HCT116 (cell line): Measurements from ENCODE around the gene EVC. TPM values are rescaled to one million over a fixed set of nuclear protein-coding genes. Genes with fewer than 3 reads are reported as not detected.

Experiments used
- ATAC-seq: fragments of 200-7000 bp; cut with Tn5 transposase; 2 replicates; pipeline ENCODE4 v1.9.1; 2020; ENCODE audit warnings: mild to moderate bottlenecking, moderate library complexity
- BruUV-seq: library from RNA; stranded (reverse); fragments of 400-500 nt; replicated peaks from 2 replicates; lab custom pipeline; 2021; lab: Mats Ljungman, UMichigan
- CTCF ChIA-PET: fragments of 300-600 bp; sonication (Branson Sonifier 250); formaldehyde crosslinking; loops from one replicate; lab custom pipeline; 2021; ENCODE audit warnings: antibody characterized with exemption; lab: Charles Lee
- POLR2A ChIA-PET: fragments of 300-600, 350-600 bp; sonication (Branson Sonifier 250); formaldehyde crosslinking; loops from one replicate; lab custom pipeline; 2021; ENCODE audit warnings: antibody characterized with exemption; lab: Charles Lee
- RAD21 ChIA-PET, 2 experiments: fragments of 300-600 bp; sonication (Branson Sonifier 250); formaldehyde crosslinking; loops; one replicate each; lab custom pipeline; 2023; ENCODE audit warnings: low total read pairs in 2 of 2; ENCODE audit not compliant: uncharacterized antibody in 2 of 2, unreplicated experiment in 2 of 2, low non-redundant PET in 1 of 2; lab: Charles Lee
- DNase-seq: peaks from one replicate; pipeline ENCODE4 v3.0.0-alpha.2; 2010; ENCODE audit warnings: low read depth, low spot score
- H2AFZ ChIP-seq: fragments of 200-600 bp; shearing (Covaris generic), sonication (generic); 2 replicates; pipeline ENCODE4 v1.6.1; 2017; ENCODE audit warnings: low read depth, mixed run types, mixed read lengths, antibody characterized with exemption, low read length; ENCODE audit not compliant: poor library complexity, severe bottlenecking
- H3K27ac ChIP-seq: 2 replicates; pipeline ENCODE4 v1.5.1; 2012; ENCODE audit warnings: low read depth, low read length
- H3K27me3 ChIP-seq: fragments of 200-600 bp; sonication (generic); 2 replicates; pipeline ENCODE4 v1.6.1; 2016; ENCODE audit warnings: mixed run types, low read length, mixed read lengths; ENCODE audit not compliant: insufficient read depth
- H3K36me3 ChIP-seq, 2 experiments: fragments of 200-500 bp in 1 of 2; fragments of 200-600 bp in 1 of 2; sonication (Bioruptor generic) in 1 of 2; sonication (generic) in 1 of 2; 2 replicates each; pipeline versions ENCODE4 v1.5.1 to v1.6.1; 2014 to 2016; ENCODE audit warnings: low read length in 2 of 2, inconsistent platforms in 1 of 2, mixed read lengths in 1 of 2, mixed run types in 1 of 2; ENCODE audit not compliant: insufficient read depth in 2 of 2, control insufficient read depth in 1 of 2
- H3K4me1 ChIP-seq, 2 experiments: fragments of 200-600 bp in 1 of 2; sonication (generic) in 1 of 2; 2 replicates each; pipeline versions ENCODE4 v1.5.1 to v1.6.1; 2012 to 2017; ENCODE audit warnings: low read length in 2 of 2, inconsistent platforms in 1 of 2, mild to moderate bottlenecking in 1 of 2, mixed read lengths in 1 of 2, mixed run types in 1 of 2, moderate library complexity in 1 of 2; ENCODE audit not compliant: insufficient read depth in 2 of 2, control insufficient read depth in 1 of 2
- H3K4me2 ChIP-seq: fragments of 200-600 bp; sonication (generic); 2 replicates; pipeline ENCODE4 v1.6.1; 2017; ENCODE audit warnings: mixed run types, low read length, mixed read lengths
- H3K4me3 ChIP-seq, 2 experiments: fragments of 200-600 bp in 1 of 2; sonication (generic) in 1 of 2; replicated peaks in 1 of 2; 2 replicates each; pipeline ENCODE4 v1.5.1; 2011 to 2016; ENCODE audit warnings: low read length in 2 of 2, control low read depth in 1 of 2, low read depth in 1 of 2, mild to moderate bottlenecking in 1 of 2, mixed read lengths in 1 of 2, mixed run types in 1 of 2
- H3K79me2 ChIP-seq: fragments of 200-600 bp; sonication (generic); 2 replicates; pipeline ENCODE4 v1.6.1; 2017; ENCODE audit warnings: mild to moderate bottlenecking, mixed run types, low read length, moderate library complexity, mixed read lengths; ENCODE audit not compliant: insufficient read depth
- H3K9ac ChIP-seq: fragments of 200-600 bp; sonication (generic); 2 replicates; pipeline ENCODE4 v1.6.1; 2016; ENCODE audit warnings: low read length, mixed read lengths
- H3K9me2 ChIP-seq: fragments of 200-600 bp; sonication (generic), shearing (Covaris generic); 2 replicates; pipeline ENCODE4 v1.6.1; 2017; ENCODE audit warnings: mixed run types, mild to moderate bottlenecking, moderate library complexity; ENCODE audit not compliant: insufficient read depth
- H3K9me3 ChIP-seq, 2 experiments: fragments of 200-500 bp in 1 of 2; fragments of 200-600 bp in 1 of 2; sonication (Bioruptor generic) in 1 of 2; sonication (generic) in 1 of 2; 2 replicates each; pipeline ENCODE4 v1.6.1; 2014 to 2017; ENCODE audit warnings: low read length in 2 of 2, mixed read lengths in 2 of 2, inconsistent platforms in 1 of 2, low read depth in 1 of 2, mild to moderate bottlenecking in 1 of 2, mixed run types in 1 of 2, moderate library complexity in 1 of 2; ENCODE audit not compliant: control insufficient read depth in 1 of 2, insufficient read depth in 1 of 2
- H4K20me1 ChIP-seq: fragments of 200-600 bp; sonication (generic), shearing (Covaris generic); 2 replicates; pipeline ENCODE4 v1.6.1; 2017; ENCODE audit warnings: mixed run types, mild to moderate bottlenecking, moderate library complexity; ENCODE audit not compliant: insufficient read depth
- CBX3 ChIP-seq: IDR thresholded peaks from 2 replicates; pipeline ENCODE4 v1.6.1; 2012; ENCODE audit warnings: low read depth
- CEBPB ChIP-seq: IDR thresholded peaks from 2 replicates; pipeline ENCODE4 v1.6.1; 2012; ENCODE audit warnings: low read depth
- CTCF ChIP-seq, 3 experiments: fragments of 200-600 bp in 1 of 3; sonication (generic) in 1 of 3; IDR thresholded peaks in 2 of 3; conservative IDR thresholded peaks in 1 of 3; 2 replicates each; pipeline ENCODE4 v1.5.1; 2012 to 2017; ENCODE audit warnings: low read depth in 2 of 3, low read length in 2 of 3, antibody characterized with exemption in 1 of 3, borderline replicate concordance in 1 of 3, control low read depth in 1 of 3, mild to moderate bottlenecking in 1 of 3, mixed read lengths in 1 of 3, mixed run types in 1 of 3, moderate library complexity in 1 of 3; ENCODE audit not compliant: insufficient read depth in 1 of 3
- EGR1 ChIP-seq: IDR thresholded peaks from 2 replicates; pipeline ENCODE4 v1.6.1; 2012; ENCODE audit warnings: low read depth
- ELF1 ChIP-seq: IDR thresholded peaks from 2 replicates; pipeline ENCODE4 v1.6.1; 2012; ENCODE audit warnings: low read depth, borderline replicate concordance
- EZH2 ChIP-seq: fragments of 200-600 bp; sonication (generic); IDR thresholded peaks from 2 replicates; pipeline ENCODE4 v1.6.1; 2017; ENCODE audit warnings: antibody characterized with exemption, mixed run types
- EZH2phosphoT487 ChIP-seq: fragments of 200-600 bp; IDR thresholded peaks from 2 replicates; pipeline ENCODE4 v1.6.1; 2018; ENCODE audit warnings: antibody characterized with exemption, borderline replicate concordance
- MAX ChIP-seq: IDR thresholded peaks from 2 replicates; pipeline ENCODE4 v1.6.1; 2012
- POLR2AphosphoS5 ChIP-seq: IDR thresholded peaks from 2 replicates; pipeline ENCODE4 v1.6.1; 2011; ENCODE audit warnings: mild to moderate bottlenecking, low read depth, low read length, moderate library complexity
- RAD21 ChIP-seq: IDR thresholded peaks from 2 replicates; pipeline ENCODE4 v1.6.1; 2012; ENCODE audit warnings: low read depth, mild to moderate bottlenecking
- REST ChIP-seq: IDR thresholded peaks from 2 replicates; pipeline ENCODE4 v1.6.1; 2012; ENCODE audit warnings: low read depth
- SIN3A ChIP-seq: IDR thresholded peaks from 2 replicates; pipeline ENCODE4 v1.6.1; 2012; ENCODE audit warnings: low read depth
- SP1 ChIP-seq: IDR thresholded peaks from 2 replicates; pipeline ENCODE4 v1.6.1; 2012; ENCODE audit warnings: low read depth
- SRF ChIP-seq: IDR thresholded peaks from 2 replicates; pipeline ENCODE4 v1.6.1; 2012; ENCODE audit warnings: low read depth
- ZNF274 ChIP-seq: fragments of 200-500 bp; sonication (Bioruptor generic); IDR thresholded peaks from 2 replicates; pipeline ENCODE4 v1.6.1; 2014; ENCODE audit warnings: mild to moderate bottlenecking, low read depth, low read length, inconsistent platforms
- intact Hi-C: fragments of 100-400 bp; cut with micrococcal nuclease; formaldehyde crosslinking; loops from 2 replicates; pipeline ENCODE4 v1.10.0; 2022
- total RNA-seq: library from RNA; stranded (reverse); gene quantifications from one replicate; pipeline ENCODE4 v1.2.1, GENCODE V29; 2021; ENCODE audit not compliant: unreplicated experiment

Gene EVC
- total RNA-seq, 1 experiment from 2014 or later, result 0.15 TPM

- no peaks in the 10 kb centered on the region for H3K9me2 ChIP-seq
- no TSS peak for BruUV-seq
- no peaks in the 10 kb centered on the region for H3K27me3 ChIP-seq
- H3K4me2 ChIP-seq, result peak overlapping the region; percentile 58
- no peaks in the 10 kb centered on the region for H3K36me3 ChIP-seq
- RAD21 ChIA-PET, result no interaction called here
- POLR2A ChIA-PET, result no interaction called here
- CTCF ChIA-PET, result no interaction called here
- ATAC-seq (peak; percentile 13; the same call in 1 of the 2 replicates), DNase-seq (no peak)
- peak overlapping the region; percentile 9; the same call in 1 of the 2 replicates for H3K9ac ChIP-seq
- H2AFZ ChIP-seq, result no peak overlapping the region
- no peaks in the 10 kb centered on the region for H3K9me3 ChIP-seq
- H3K4me1 ChIP-seq, result peaks cover 6 to 46% of the 10 kb centered on the region in 2 experiments
- no peaks in the 10 kb centered on the region for H4K20me1 ChIP-seq
- TF ChIP-seq MAX, result no peak
- no peak for TF ChIP-seq SP1
- TF ChIP-seq ELF1, result no peak
- TF ChIP-seq REST, result no peak
- no peak for TF ChIP-seq SRF
- TF ChIP-seq ZNF274, result no peak
- no peak for TF ChIP-seq CBX3
- TF ChIP-seq EZH2, result no peak
- TF ChIP-seq EZH2phosphoT487, result no peak
- TF ChIP-seq CTCF (IDR thresholded peaks at IDR 0.05 in 2 of 3, conservative IDR thresholded peaks at IDR 0.05 in 1 of 3; ENCODE audit: borderline replicate concordance in 1 of 3, insufficient read depth in 1 of 3, low read depth in 2 of 3, low read length in 2 of 3), result no peak
- no peak for TF ChIP-seq SIN3A
- no peak for TF ChIP-seq CEBPB
- TF ChIP-seq RAD21, result no peak
- no peak for TF ChIP-seq POLR2AphosphoS5
- no peak for TF ChIP-seq EGR1
- no peak overlapping the region for H3K27ac ChIP-seq
- intact Hi-C loops, result no loop called here
- H3K4me3 ChIP-seq, result peak overlapping the region in 1 of 2 experiments; percentile 19; a peak in 1 of 4 replicates
- H3K79me2 ChIP-seq, result no peaks in the 10 kb centered on the region
Observed at GRCh38 chr4:5759236-5760075, 48.5 kb downstream of the EVC start.
